Measurements from ENCODE around the gene MAMLD1.
"Not testable (repeated sequence)": the region's sequence is repeated elsewhere in the genome, so short reads cannot be mapped to it uniquely, and the experiment has no call there.

Gene MAMLD1, protein sequence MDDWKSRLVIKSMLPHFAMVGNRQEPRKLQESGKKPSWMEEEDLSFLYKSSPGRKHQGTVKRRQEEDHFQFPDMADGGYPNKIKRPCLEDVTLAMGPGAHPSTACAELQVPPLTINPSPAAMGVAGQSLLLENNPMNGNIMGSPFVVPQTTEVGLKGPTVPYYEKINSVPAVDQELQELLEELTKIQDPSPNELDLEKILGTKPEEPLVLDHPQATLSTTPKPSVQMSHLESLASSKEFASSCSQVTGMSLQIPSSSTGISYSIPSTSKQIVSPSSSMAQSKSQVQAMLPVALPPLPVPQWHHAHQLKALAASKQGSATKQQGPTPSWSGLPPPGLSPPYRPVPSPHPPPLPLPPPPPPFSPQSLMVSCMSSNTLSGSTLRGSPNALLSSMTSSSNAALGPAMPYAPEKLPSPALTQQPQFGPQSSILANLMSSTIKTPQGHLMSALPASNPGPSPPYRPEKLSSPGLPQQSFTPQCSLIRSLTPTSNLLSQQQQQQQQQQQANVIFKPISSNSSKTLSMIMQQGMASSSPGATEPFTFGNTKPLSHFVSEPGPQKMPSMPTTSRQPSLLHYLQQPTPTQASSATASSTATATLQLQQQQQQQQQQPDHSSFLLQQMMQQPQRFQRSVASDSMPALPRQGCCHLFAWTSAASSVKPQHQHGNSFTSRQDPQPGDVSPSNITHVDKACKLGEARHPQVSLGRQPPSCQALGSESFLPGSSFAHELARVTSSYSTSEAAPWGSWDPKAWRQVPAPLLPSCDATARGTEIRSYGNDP

GRCh38 chrX:150362599-150363481 lies at the start of gene MAMLD1:
Gene MAMLD1, plus strand, starts transcription at chrX:150363317. Its CDS starts 82,200 bp downstream, at chrX:150445517.
- DNase-seq: peak; percentile 70

DNA sequence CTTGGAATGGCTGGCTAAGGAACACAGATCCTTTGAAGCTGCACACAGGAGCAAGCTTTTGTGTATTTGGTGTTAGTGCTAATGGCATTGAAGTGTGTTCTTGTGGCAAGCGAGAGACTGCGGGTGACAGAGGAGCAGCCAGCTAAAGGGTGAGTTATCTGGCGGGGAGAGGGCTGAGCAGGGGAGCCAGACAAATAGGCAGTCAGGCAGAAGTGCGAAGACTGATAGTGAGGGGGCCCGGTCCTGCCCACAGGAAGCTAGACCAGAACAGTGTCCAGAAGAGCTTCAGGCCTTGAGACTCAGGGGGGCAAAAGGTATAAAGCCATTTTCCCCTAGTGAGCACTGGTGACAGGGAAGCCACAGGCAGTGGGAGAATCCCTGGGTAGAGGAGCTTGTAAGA lies 49.6 kb upstream of the MAMLD1 start:
- DNase-seq: no peak

GRCh38 chrX:150314186-150314585 lies 48.9 kb upstream of the MAMLD1 start:
- no peak for DNase-seq

DNA sequence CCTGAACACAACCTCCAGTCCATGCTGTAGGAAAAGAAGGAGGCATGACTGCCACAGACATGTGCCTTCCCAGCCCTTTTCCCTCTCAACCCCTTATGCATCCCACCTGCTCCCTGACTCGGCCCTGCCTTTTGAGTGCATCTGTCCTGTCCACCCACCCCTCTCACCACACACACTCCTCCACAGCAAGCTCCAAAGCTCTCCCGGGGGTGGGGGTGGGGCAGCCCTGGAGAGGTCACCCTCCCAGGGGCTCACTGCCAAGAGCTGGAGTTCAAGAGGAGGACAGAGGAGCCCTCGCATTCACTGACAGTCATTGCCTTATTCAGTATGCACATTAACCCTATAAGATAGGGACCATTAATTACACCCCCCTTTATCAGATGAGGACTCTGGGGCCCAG lies 46.6 kb upstream of the MAMLD1 start:
- DNase-seq: no peak

DNA sequence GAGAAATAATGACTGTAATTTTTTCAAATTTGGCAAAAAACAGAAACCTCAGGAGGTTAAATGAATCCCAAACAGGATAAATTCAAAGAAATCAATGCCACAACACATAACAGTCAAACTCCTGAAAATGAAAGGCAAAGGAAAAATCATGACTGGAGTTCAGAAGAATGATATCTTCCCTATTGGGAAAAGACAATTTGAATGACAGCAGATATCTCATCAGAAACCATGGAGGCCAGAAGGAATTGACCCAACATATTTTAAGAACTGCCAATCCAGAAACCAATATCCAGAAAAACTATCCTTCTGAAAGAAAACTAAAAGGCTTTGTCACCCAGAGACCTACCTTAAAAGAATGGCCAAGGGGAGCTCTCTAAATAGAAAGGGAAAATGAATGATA lies 40.1 kb upstream of the MAMLD1 start:
- no peak for DNase-seq

DNA sequence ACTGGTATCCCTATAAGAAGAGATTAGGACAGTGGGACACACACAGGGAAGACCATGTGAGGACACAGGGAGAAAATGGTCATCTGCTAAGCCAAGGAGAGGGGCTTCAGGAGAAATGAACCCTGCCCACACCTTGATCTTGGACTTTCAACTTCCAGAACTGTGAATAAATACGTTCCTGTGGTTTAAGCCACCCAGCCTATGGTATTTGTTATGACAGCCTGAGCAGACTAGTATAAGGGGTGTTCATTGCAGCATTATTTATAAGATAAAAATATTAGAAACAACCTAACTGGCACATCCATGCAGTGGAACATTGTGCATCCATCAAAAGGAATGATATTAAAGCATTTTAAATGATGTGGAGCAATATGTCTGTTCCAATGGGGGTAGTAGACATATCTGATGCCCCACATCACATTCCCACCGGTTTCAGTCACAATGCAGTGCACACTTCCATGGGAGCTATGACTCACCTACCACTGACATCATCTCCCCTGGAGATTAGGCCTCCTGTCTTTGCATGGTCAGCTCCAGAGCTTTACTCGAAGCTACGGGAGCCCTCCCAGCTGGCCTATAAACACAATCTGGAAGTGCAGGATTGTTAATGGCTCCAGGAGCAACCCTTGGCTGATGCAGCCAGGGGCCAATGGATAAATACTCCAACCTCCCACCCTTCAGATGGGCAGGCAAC lies 38.9 kb upstream of the MAMLD1 start:
- no peak for DNase-seq

- no peak for DNase-seq
Observed at GRCh38 chrX:150324919-150325318, 38.2 kb upstream of the MAMLD1 start.

DNA sequence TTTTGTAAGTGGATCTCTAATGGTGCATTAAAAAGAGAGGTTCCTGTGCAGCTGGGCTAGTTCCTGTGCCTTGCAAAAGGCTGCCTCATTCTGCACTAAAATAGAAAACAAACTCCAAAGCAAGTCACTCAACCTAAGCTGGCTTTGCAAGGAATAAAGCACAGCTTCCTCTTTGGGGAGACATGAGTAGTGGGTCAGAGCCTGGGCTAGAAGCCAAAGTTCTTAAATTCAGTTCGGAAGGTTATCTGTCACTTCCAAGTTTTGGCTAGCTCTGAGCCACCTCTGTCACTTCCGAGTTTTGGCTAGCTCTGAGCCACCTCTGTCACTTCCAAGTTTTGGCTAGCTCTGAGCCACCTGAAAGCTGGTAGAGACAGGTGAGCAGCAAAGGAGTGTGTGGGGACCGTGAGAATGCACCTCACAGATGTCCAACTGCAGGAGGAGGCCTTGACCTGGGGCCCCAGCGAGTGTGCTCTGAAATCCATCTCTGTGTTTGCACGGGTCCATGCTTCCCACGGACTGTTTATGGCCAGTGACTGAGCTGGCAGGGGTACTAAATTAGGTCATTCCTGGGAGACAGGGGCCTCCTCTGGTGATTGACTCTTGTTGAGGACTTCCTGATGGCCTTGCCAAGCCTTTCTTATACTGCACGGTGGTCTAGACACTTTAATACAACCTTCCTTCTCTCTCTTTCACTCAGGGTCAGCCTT lies 36.4 kb upstream of the MAMLD1 start:
- no peak for DNase-seq

- no peak for DNase-seq
Observed at GRCh38 chrX:150329282-150329681, 33.8 kb upstream of the MAMLD1 start.

- no peak for DNase-seq
Observed at GRCh38 chrX:150329868-150330267, 33.2 kb upstream of the MAMLD1 start.

- no peak for DNase-seq
Observed at GRCh38 chrX:150332023-150332422, 31.1 kb upstream of the MAMLD1 start.

DNA sequence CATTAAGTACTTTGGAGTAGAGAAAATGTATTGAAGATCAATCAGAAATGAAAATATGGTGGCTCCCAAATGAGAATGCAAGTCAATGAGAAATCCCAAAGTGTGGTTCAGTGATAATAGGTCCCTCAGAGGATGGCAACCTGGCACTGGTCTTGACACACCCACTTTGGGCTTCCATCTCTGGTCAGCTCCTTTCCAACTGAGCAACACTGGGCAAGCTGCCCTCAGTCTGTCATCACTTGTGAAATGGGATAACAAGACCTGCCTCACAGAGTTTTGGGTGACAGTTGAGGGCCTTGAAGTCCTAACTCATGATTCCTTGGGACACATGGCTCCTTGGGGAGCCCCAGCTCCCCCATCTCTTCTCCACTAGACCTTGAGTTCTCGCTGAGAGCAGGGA lies 29.0 kb upstream of the MAMLD1 start:
- DNase-seq: no peak

GRCh38 chrX:150334981-150335380 lies 28.1 kb upstream of the MAMLD1 start:
- no peak for DNase-seq

DNA sequence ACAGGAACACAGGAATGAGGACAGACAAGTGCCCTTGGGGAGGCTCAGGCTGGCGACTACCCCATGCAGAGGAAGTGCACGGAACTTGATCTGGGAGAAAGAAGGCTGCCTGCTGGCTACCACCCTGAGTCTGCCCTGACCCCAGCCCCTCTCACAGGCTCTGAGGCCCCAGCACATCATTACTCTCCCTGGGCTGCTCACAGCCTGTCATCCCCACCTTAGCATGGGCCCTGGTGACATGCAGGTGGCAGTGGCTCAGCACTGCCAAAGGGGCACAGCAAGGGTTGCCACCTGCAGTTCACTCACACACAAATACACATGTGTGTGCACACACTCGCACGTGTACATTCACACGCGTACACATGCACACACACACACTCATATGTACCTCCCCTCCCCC lies 26.1 kb upstream of the MAMLD1 start:
- no peak for DNase-seq

DNA sequence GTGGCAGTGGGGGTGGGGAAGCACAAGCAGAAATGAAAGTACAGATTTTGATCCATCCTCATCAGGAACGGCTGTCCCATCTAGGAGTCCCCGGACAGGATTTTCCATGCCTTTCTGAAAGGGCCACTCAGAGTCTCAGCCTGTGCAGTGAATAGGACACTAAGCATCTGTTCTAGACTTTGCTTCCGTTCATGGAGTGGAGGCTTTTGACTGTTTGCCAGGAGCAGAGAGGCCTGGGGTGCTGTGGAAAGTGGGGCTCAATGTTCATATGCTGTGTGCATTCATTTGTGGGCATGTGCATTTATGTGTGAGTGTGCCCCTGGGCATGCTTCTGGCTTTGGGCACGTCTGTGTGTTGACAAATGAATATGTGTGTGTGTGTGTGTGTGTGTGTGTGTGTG lies 25.6 kb upstream of the MAMLD1 start:
- DNase-seq: no peak

GRCh38 chrX:150338615-150339014 lies 24.5 kb upstream of the MAMLD1 start:
- DNase-seq: no peak

- no peak for DNase-seq
Observed at GRCh38 chrX:150339736-150340135, 23.4 kb upstream of the MAMLD1 start.

DNA sequence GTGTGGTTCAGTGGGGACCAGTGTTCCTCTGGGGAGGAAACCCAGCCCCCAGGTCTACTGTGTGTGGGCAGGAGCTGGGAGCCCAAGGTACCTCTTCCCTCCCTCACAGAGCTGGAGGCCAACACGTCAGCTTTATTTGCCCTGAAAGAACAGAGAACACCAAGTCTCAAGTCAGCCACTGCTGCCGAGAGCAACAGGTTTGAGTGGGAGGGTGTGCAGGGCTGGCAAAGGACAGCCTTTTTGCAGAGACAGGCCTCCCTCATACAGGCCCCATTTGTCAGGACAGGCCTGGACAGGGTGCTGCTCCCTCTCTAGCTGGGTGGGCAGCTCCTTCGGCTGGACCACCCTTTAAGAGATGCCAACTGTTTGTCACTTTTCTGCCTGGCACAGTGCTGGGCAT lies 22.8 kb upstream of the MAMLD1 start:
- not testable (repeated sequence) for DNase-seq

DNA sequence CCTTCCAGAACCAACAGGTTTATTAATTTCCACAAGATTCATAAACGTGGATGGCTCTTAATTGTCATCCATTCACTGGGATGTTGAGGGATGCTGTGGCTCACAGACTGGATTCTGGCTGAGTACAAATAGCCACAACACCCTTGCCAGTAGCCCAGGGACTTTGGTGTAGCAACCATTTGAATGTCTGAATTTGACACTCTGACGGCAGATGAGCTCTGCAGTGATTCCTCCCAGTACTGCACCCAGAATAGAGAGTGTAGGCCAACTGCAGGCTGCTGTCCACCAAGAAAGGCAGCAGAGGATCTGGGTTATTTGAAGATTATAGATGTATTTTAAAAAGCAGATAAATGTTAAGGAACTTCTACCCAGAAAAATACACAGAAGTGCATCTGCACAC lies 15.6 kb upstream of the MAMLD1 start:
- DNase-seq: no peak

- DNase-seq: no peak
Observed at GRCh38 chrX:150348365-150348764, 14.8 kb upstream of the MAMLD1 start.

DNA sequence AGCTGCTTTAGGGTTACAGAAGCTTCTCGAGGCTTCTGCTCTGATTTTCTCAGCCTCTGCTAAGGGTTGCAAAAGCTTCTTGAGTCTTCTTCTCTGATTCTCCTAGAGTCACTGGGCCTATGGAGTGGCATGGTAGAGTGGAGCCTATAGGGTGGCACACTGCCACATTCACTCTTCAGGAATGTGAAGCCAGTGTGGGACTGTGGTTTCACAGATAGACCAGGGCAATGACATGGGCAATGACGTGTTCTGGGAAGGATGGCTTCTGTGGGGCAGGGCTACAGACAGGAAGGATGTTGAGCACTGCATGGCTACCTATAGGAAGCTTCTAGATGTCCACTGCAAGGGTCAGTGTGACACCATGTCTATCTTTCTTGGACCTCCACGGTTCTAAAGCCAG lies 11.0 kb upstream of the MAMLD1 start:
- no peak for DNase-seq

DNA sequence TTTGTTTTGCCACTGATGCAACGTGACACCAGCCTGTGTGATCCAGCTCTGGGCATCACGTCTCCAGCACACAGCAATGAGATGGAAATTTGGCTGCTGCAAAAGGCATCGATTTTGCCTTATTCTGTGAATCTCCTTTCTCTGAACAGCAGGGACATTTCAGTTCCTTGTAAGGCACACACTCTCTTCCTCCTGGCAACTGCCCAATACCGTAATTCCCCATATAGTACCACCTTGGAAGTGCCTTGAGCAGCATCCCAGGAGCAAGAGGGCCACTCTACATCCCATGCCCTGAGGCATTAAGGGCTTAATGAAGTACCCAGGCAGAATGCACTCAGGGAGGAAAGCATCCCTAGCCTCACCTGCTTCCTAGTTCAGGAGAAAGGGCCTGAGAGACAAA lies 10.5 kb upstream of the MAMLD1 start:
- no peak for DNase-seq
